GM23338 (cell line): Measurements from ENCODE around the gene SEL1L3. TPM values are rescaled to one million over a fixed set of nuclear protein-coding genes. Genes with fewer than 3 reads are reported as not detected.

ENCODE experiments used
- ATAC-seq: fragments of 200-7000 bp; cut with Tn5 transposase; 3 replicates; pipeline ENCODE4 v1.9.1; 2020
- DNase-seq: peaks from one replicate; pipeline ENCODE4 v3.0.0-alpha.2; 2015; ENCODE audit warnings: low spot score
- H2AFZ ChIP-seq: fragments of 200-600 bp; sonication (generic); 2 replicates; pipeline ENCODE4 v1.8.0; 2016; ENCODE audit warnings: antibody characterized with exemption, mild to moderate bottlenecking, moderate library complexity
- H3F3A ChIP-seq: fragments of 200-600 bp; sonication (generic); replicated peaks from 2 replicates; pipeline ENCODE4 v1.8.0; 2017; ENCODE audit warnings: antibody characterized with exemption, mixed run types, low read depth
- H3K27ac ChIP-seq: fragments of 200-600 bp; sonication (generic); 2 replicates; pipeline ENCODE4 v1.6.1; 2016; ENCODE audit warnings: low read depth
- H3K27me3 ChIP-seq: fragments of 200-600 bp; sonication (generic); 2 replicates; pipeline ENCODE4 v1.8.0; 2016; ENCODE audit warnings: mild to moderate bottlenecking, mixed run types, moderate library complexity; ENCODE audit not compliant: insufficient read depth
- H3K36me3 ChIP-seq: fragments of 200-600 bp; sonication (generic); 2 replicates; pipeline ENCODE4 v1.8.0; 2016; ENCODE audit warnings: mild to moderate bottlenecking; ENCODE audit not compliant: insufficient read depth
- H3K4me1 ChIP-seq: fragments of 200-600 bp; sonication (generic); 2 replicates; pipeline ENCODE4 v1.8.0; 2016; ENCODE audit warnings: mild to moderate bottlenecking, moderate library complexity; ENCODE audit not compliant: insufficient read depth
- H3K4me2 ChIP-seq: fragments of 200-600 bp; sonication (generic); 2 replicates; pipeline ENCODE4 v1.7.1; 2017; ENCODE audit warnings: mixed run types
- H3K4me3 ChIP-seq: fragments of 200-600 bp; sonication (generic); 2 replicates; pipeline ENCODE4 v1.6.1; 2016; ENCODE audit warnings: mixed run types
- H3K79me2 ChIP-seq: fragments of 200-600 bp; sonication (generic); replicated peaks from 2 replicates; pipeline ENCODE4 v1.8.0; 2017; ENCODE audit warnings: mild to moderate bottlenecking; ENCODE audit not compliant: insufficient read depth
- H3K9me2 ChIP-seq: fragments of 200-600 bp; sonication (generic); 2 replicates; pipeline ENCODE4 v1.8.0; 2017; ENCODE audit not compliant: insufficient read depth
- H4K20me1 ChIP-seq: fragments of 200-600 bp; sonication (generic); replicated peaks from 2 replicates; pipeline ENCODE4 v1.8.0; 2017; ENCODE audit warnings: mild to moderate bottlenecking; ENCODE audit not compliant: insufficient read depth
- H3K27ac Mint-ChIP-seq: 2 replicates; pipeline ENCODE4 v1.8.0; 2020; ENCODE audit warnings: inconsistent platforms, mild to moderate bottlenecking, moderate library complexity, mixed read lengths
- H3K27me3 Mint-ChIP-seq: 3 replicates; pipeline ENCODE4 v1.8.0; 2022; ENCODE audit warnings: low read depth, mild to moderate bottlenecking, moderate library complexity, mixed read lengths, inconsistent platforms; ENCODE audit not compliant: insufficient read depth, poor library complexity
- H3K36me3 Mint-ChIP-seq: 3 replicates; pipeline ENCODE4 v1.8.0; 2021; ENCODE audit warnings: low read depth, mild to moderate bottlenecking, inconsistent platforms, moderate library complexity, mixed read lengths
- H3K4me1 Mint-ChIP-seq: 3 replicates; pipeline ENCODE4 v1.8.0; 2020; ENCODE audit warnings: mild to moderate bottlenecking, inconsistent platforms, mixed read lengths
- H3K4me3 Mint-ChIP-seq: 3 replicates; pipeline ENCODE4 v1.8.0; 2021; ENCODE audit warnings: moderate library complexity, mild to moderate bottlenecking, inconsistent platforms, mixed read lengths
- H3K9me3 Mint-ChIP-seq: 3 replicates; pipeline ENCODE4 v1.8.0; 2020; ENCODE audit warnings: moderate library complexity, mild to moderate bottlenecking, inconsistent platforms, mixed read lengths
- EZH2 ChIP-seq: fragments of 200-600 bp; sonication (generic); IDR thresholded peaks from one replicate; pipeline ENCODE4 v1.8.0; 2017; ENCODE audit warnings: antibody characterized with exemption, mild to moderate bottlenecking, low read depth; ENCODE audit not compliant: unreplicated experiment
- EZH2phosphoT487 ChIP-seq: fragments of 200-600 bp; sonication (generic); IDR thresholded peaks from one replicate; pipeline ENCODE4 v1.8.1; 2018; ENCODE audit warnings: antibody characterized with exemption; ENCODE audit not compliant: unreplicated experiment
- NANOG ChIP-seq: IDR thresholded peaks from 2 replicates; pipeline ENCODE4 v1.6.1; 2016; ENCODE audit warnings: antibody characterized with exemption, borderline replicate concordance
- POLR2AphosphoS5 ChIP-seq: IDR thresholded peaks from 2 replicates; pipeline ENCODE4 v1.6.1; 2016; ENCODE audit warnings: antibody characterized with exemption, low read depth
- STAT1 ChIP-seq: IDR thresholded peaks from one replicate; pipeline ENCODE4 v1.6.1; 2016; ENCODE audit warnings: antibody characterized with exemption; ENCODE audit not compliant: unreplicated experiment
- ZNF114 ChIP-seq: fragments of 250-450 bp; sonication (Bioruptor Pico); IDR thresholded peaks from 2 replicates; pipeline ENCODE4 v1.5.0; 2020; ENCODE audit warnings: mild to moderate bottlenecking, moderate library complexity
- ZNF331 ChIP-seq: fragments of 250-450 bp; sonication (Bioruptor Pico); IDR thresholded peaks from 2 replicates; pipeline ENCODE4 v1.5.0; 2020; ENCODE audit warnings: low read depth, mild to moderate bottlenecking, moderate library complexity
- polyA plus RNA-seq: library from polyadenylated mRNA; unstranded; fragments of >200 nt; fragmentation: Nextera tagmentation; extraction: Ambion mirVana; gene quantifications from 2 replicates; pipeline ENCODE4 v1.2.1, GENCODE V29; 2016
- total RNA-seq: library from RNA; depleted of rRNA; stranded (reverse); fragments of >200 nt; shearing (Covaris generic); gene quantifications from 2 replicates; pipeline ENCODE4 v1.2.3, GENCODE V29; 2014
- TF ChIP-seq, protein P1 (sequence below): IDR thresholded peaks from 2 replicates; pipeline ENCODE4 v1.6.1; 2016; ENCODE audit warnings: antibody characterized with exemption
- TF ChIP-seq, protein P2 (sequence below), 2 experiments: fragments of 200-600 bp in 1 of 2; sonication (generic) in 1 of 2; conservative IDR thresholded peaks; 2 replicates each; pipeline versions ENCODE4 v1.5.1 to v1.6.1; 2016 to 2017; ENCODE audit warnings: antibody characterized with exemption in 2 of 2, low read depth in 2 of 2, mild to moderate bottlenecking in 2 of 2, moderate library complexity in 1 of 2
- TF ChIP-seq, protein P3 (sequence below): IDR thresholded peaks from one replicate; pipeline ENCODE4 v1.6.1; 2018; ENCODE audit warnings: antibody characterized with exemption; ENCODE audit not compliant: unreplicated experiment
- TF ChIP-seq, protein P4 (sequence below): fragments of 250-450 bp; sonication (Bioruptor Pico); IDR thresholded peaks from 2 replicates; pipeline ENCODE4 v1.5.0; 2020; ENCODE audit warnings: mild to moderate bottlenecking, moderate library complexity

Gene SEL1L3
- total and polyA plus RNA-seq, 2 experiments from 2014 or later: 17.1 to 61.7 TPM

DNA sequence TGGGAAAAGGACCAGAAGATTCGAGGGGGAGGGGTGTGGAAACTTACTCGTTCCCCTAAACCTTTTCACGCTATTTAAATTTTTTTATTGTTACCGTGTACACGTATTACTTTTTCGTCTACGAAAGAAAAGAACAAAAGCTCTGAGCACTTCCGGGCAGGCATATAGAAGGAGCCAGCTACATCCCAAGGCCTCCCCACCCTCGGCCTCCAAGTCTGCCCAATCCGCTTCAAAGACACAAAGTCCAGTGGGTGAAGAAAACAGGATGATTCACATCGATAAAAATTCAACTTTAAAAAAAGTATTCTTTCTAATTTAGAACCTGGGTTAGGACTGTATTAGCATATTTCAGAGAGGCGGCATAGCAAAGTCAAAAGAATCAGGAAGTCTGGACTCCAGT, 23.1 kb downstream of the SEL1L3 start (continued):
- TF ChIP-seq, protein P1, sequence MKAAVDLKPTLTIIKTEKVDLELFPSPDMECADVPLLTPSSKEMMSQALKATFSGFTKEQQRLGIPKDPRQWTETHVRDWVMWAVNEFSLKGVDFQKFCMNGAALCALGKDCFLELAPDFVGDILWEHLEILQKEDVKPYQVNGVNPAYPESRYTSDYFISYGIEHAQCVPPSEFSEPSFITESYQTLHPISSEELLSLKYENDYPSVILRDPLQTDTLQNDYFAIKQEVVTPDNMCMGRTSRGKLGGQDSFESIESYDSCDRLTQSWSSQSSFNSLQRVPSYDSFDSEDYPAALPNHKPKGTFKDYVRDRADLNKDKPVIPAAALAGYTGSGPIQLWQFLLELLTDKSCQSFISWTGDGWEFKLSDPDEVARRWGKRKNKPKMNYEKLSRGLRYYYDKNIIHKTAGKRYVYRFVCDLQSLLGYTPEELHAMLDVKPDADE: no peak
- TF ChIP-seq STAT1 (no peak), EZH2 (no peak), EZH2phosphoT487 (no peak)
- TF ChIP-seq, protein P2, sequence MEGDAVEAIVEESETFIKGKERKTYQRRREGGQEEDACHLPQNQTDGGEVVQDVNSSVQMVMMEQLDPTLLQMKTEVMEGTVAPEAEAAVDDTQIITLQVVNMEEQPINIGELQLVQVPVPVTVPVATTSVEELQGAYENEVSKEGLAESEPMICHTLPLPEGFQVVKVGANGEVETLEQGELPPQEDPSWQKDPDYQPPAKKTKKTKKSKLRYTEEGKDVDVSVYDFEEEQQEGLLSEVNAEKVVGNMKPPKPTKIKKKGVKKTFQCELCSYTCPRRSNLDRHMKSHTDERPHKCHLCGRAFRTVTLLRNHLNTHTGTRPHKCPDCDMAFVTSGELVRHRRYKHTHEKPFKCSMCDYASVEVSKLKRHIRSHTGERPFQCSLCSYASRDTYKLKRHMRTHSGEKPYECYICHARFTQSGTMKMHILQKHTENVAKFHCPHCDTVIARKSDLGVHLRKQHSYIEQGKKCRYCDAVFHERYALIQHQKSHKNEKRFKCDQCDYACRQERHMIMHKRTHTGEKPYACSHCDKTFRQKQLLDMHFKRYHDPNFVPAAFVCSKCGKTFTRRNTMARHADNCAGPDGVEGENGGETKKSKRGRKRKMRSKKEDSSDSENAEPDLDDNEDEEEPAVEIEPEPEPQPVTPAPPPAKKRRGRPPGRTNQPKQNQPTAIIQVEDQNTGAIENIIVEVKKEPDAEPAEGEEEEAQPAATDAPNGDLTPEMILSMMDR (conservative IDR thresholded peaks at IDR 0.05; ENCODE audit: low read depth in 2 of 2): no peak

DNA sequence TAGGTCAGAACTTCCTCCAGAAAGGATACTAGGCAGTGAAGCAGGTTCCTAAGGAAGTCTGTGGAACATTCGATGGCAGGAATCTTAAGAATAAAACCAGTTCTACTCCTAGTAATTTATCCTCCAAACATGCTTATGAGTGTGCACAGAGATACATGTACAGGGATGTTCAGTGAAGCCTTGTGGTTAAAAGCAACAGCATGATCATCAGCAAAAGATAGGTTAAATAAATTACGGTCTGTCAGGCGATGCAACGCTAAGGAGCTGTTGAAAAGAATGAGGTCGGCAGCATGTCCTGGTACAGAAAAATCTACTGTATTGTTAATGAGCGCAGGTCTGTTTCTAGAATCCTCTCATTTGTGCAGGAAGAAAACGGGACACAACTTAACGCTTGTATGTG, 23.6 kb downstream of the SEL1L3 start:
- no peak for ATAC-seq
- Histone ChIP-seq H3K27me3 (no peaks in the 10 kb centered on the region), H3K4me3 (no peak overlapping the region), H3K27ac (peak overlapping the region; percentile 47; the same call in 1 of the 2 replicates), H3K36me3 (no peaks in the 10 kb centered on the region), H4K20me1 (peaks cover 5% of the 10 kb centered on the region; the same call in 1 of the 2 replicates), H3K9me2 (no peaks in the 10 kb centered on the region), H3K79me2 (peaks cover 67% of the 10 kb centered on the region), H3F3A (no peaks in the 10 kb centered on the region), H2AFZ (no peak overlapping the region), H3K4me2 (0 out of 2 replicates have a peak overlapping the region, but pooled peaks have one; percentile 31), H3K4me1 (peaks cover 29% of the 10 kb centered on the region)
- DNase-seq: no peak
- H3K4me3 Mint-ChIP-seq: no peak overlapping the region
- peaks cover 38% of the 10 kb centered on the region for H3K4me1 Mint-ChIP-seq
- H3K9me3 Mint-ChIP-seq: no peaks in the 10 kb centered on the region
- peak overlapping the region; percentile 4; the same call in 1 of the 2 replicates for H3K27ac Mint-ChIP-seq
- no peaks in the 10 kb centered on the region for H3K27me3 Mint-ChIP-seq
- H3K36me3 Mint-ChIP-seq: no peaks in the 10 kb centered on the region; the same call in 1 of the 3 replicates
- TF ChIP-seq ZNF114 (CRISPR knock-in tag) (no peak), POLR2AphosphoS5 (no peak), STAT1 (no peak), NANOG (no peak), ZNF331 (CRISPR knock-in tag) (no peak), EZH2phosphoT487 (no peak)
- TF ChIP-seq, protein P3, sequence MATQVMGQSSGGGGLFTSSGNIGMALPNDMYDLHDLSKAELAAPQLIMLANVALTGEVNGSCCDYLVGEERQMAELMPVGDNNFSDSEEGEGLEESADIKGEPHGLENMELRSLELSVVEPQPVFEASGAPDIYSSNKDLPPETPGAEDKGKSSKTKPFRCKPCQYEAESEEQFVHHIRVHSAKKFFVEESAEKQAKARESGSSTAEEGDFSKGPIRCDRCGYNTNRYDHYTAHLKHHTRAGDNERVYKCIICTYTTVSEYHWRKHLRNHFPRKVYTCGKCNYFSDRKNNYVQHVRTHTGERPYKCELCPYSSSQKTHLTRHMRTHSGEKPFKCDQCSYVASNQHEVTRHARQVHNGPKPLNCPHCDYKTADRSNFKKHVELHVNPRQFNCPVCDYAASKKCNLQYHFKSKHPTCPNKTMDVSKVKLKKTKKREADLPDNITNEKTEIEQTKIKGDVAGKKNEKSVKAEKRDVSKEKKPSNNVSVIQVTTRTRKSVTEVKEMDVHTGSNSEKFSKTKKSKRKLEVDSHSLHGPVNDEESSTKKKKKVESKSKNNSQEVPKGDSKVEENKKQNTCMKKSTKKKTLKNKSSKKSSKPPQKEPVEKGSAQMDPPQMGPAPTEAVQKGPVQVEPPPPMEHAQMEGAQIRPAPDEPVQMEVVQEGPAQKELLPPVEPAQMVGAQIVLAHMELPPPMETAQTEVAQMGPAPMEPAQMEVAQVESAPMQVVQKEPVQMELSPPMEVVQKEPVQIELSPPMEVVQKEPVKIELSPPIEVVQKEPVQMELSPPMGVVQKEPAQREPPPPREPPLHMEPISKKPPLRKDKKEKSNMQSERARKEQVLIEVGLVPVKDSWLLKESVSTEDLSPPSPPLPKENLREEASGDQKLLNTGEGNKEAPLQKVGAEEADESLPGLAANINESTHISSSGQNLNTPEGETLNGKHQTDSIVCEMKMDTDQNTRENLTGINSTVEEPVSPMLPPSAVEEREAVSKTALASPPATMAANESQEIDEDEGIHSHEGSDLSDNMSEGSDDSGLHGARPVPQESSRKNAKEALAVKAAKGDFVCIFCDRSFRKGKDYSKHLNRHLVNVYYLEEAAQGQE: no peak
- TF ChIP-seq, protein P4, sequence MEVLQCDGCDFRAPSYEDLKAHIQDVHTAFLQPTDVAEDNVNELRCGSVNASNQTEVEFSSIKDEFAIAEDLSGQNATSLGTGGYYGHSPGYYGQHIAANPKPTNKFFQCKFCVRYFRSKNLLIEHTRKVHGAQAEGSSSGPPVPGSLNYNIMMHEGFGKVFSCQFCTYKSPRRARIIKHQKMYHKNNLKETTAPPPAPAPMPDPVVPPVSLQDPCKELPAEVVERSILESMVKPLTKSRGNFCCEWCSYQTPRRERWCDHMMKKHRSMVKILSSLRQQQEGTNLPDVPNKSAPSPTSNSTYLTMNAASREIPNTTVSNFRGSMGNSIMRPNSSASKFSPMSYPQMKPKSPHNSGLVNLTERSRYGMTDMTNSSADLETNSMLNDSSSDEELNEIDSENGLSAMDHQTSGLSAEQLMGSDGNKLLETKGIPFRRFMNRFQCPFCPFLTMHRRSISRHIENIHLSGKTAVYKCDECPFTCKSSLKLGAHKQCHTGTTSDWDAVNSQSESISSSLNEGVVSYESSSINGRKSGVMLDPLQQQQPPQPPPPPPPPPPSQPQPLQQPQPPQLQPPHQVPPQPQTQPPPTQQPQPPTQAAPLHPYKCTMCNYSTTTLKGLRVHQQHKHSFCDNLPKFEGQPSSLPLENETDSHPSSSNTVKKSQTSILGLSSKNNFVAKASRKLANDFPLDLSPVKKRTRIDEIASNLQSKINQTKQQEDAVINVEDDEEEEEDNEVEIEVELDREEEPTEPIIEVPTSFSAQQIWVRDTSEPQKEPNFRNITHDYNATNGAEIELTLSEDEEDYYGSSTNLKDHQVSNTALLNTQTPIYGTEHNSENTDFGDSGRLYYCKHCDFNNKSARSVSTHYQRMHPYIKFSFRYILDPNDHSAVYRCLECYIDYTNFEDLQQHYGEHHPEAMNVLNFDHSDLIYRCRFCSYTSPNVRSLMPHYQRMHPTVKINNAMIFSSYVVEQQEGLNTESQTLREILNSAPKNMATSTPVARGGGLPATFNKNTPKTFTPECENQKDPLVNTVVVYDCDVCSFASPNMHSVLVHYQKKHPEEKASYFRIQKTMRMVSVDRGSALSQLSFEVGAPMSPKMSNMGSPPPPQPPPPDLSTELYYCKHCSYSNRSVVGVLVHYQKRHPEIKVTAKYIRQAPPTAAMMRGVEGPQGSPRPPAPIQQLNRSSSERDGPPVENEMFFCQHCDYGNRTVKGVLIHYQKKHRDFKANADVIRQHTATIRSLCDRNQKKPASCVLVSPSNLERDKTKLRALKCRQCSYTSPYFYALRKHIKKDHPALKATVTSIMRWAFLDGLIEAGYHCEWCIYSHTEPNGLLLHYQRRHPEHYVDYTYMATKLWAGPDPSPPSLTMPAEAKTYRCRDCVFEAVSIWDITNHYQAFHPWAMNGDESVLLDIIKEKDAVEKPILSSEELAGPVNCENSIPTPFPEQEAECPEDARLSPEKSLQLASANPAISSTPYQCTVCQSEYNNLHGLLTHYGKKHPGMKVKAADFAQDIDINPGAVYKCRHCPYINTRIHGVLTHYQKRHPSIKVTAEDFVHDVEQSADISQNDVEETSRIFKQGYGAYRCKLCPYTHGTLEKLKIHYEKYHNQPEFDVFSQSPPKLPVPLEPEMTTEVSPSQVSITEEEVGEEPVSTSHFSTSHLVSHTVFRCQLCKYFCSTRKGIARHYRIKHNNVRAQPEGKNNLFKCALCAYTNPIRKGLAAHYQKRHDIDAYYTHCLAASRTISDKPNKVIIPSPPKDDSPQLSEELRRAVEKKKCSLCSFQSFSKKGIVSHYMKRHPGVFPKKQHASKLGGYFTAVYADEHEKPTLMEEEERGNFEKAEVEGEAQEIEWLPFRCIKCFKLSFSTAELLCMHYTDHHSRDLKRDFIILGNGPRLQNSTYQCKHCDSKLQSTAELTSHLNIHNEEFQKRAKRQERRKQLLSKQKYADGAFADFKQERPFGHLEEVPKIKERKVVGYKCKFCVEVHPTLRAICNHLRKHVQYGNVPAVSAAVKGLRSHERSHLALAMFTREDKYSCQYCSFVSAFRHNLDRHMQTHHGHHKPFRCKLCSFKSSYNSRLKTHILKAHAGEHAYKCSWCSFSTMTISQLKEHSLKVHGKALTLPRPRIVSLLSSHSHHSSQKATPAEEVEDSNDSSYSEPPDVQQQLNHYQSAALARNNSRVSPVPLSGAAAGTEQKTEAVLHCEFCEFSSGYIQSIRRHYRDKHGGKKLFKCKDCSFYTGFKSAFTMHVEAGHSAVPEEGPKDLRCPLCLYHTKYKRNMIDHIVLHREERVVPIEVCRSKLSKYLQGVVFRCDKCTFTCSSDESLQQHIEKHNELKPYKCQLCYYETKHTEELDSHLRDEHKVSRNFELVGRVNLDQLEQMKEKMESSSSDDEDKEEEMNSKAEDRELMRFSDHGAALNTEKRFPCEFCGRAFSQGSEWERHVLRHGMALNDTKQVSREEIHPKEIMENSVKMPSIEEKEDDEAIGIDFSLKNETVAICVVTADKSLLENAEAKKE (CRISPR knock-in tag): no peak
